Stimulated activated memory B cell treated with anti-CD40 and anti-IgM and Interleukin-4, amounts not matched to agents 10 μg/mL and 1 μg/mL and 100 μg/mL, for 72 hours (primary cell): Measurements from ENCODE around the gene POU2F2.

Source experiments
- ATAC-seq: fragments of 150-1000 bp; cut with Tn5 transposase; 2 replicates; pipeline ENCODE4 v1.10.0; 2021
- H3K27ac Mint-ChIP-seq: one replicate; pipeline ENCODE4 v1.8.0; 2022; ENCODE audit warnings: mild to moderate bottlenecking, mixed read lengths
- H3K27me3 Mint-ChIP-seq: one replicate; pipeline ENCODE4 v1.8.0; 2022; ENCODE audit warnings: mixed read lengths
- H3K36me3 Mint-ChIP-seq: one replicate; pipeline ENCODE4 v1.8.0; 2022; ENCODE audit warnings: mixed read lengths
- H3K4me1 Mint-ChIP-seq: one replicate; pipeline ENCODE4 v1.8.0; 2022; ENCODE audit warnings: mixed read lengths
- H3K4me3 Mint-ChIP-seq: one replicate; pipeline ENCODE4 v1.8.0; 2022; ENCODE audit warnings: mild to moderate bottlenecking, moderate library complexity, mixed read lengths
- H3K9me3 Mint-ChIP-seq: one replicate; pipeline ENCODE4 v1.8.0; 2022; ENCODE audit warnings: mixed read lengths

Gene POU2F2

DNA sequence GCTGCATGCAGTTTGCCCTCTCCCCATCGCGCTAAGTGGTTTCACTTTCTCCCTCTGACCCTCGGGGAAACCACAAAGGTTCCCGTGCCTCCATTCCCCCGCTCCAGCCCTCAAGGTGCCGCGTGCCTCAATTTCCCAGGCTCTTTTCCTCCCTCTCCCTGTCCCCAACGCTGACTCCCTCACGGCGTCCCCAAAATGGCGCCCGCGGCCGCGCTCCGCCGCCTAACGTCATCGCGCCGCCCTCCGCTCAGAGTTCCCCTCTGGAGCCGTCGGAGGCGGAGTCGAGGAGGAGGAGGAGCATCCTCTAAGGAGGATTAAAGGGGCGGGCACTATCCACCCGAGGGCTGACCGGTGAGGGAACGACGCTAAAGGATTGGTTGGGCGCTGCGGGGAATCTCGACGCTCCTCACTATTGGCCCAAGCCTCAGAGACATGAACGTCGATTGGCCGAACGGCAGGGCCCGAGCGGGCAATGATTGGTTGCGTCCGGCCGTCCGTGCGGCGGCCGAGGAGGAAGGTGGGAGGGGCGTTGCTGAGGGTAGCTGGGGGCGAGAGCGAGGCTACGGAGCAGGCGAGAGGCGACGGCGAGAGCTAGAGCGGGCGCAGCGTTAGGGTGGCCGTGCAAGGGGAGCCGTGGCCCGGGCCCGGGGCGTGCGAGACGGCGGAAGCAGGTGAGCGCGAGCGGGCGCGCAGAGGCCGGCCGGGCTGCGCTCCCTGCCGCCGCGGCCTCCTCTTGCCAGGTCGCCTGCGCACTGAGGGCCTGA is 56.4 kb downstream of the POU2F2 start, which contains the start of gene ZNF574:
TSS of gene ZNF574 (plus strand) at position 551 of the 764 bp plus-strand sequence. CDS start 2,441 bp downstream, outside the sequence.
- H3K4me1 Mint-ChIP-seq = peaks cover 32% of the 10 kb centered on the region
- H3K36me3 Mint-ChIP-seq = peaks cover 18% of the 10 kb centered on the region
- peak within 1 kb of the TSS; percentile 99 for H3K27ac Mint-ChIP-seq
- peak within 1 kb of the TSS; percentile 93 for H3K4me3 Mint-ChIP-seq
- no peaks in the 10 kb centered on the region for H3K9me3 Mint-ChIP-seq
- peak; percentile 99 for ATAC-seq
- H3K27me3 Mint-ChIP-seq = peaks cover under 1% of the 10 kb centered on the region

DNA sequence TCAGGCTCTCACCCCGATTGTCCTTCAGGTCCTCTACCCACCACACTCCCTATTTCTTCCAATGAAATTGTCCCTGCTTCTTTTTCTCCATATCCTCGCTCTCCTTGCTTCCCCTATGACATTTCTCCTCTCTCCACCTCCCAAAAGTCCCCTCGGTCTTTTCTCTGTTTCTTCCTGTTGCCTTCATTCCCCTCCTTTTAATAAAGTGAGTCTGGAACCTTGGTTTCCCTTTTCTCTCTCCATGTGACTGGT is 57.0 kb downstream of the POU2F2 start:
- Mint-ChIP-seq H3K4me3 (peak overlapping the region; percentile 93), H3K9me3 (no peaks in the 10 kb centered on the region), H3K36me3 (peaks cover 18% of the 10 kb centered on the region), H3K27me3 (peaks cover 5% of the 10 kb centered on the region), H3K27ac (peak overlapping the region; percentile 99), H3K4me1 (peaks cover 32% of the 10 kb centered on the region)
- no peak for ATAC-seq

- H3K4me3 Mint-ChIP-seq = peak overlapping the region; percentile 93
- ATAC-seq = no peak
- H3K9me3 Mint-ChIP-seq = no peaks in the 10 kb centered on the region
- peak overlapping the region; percentile 99 for H3K27ac Mint-ChIP-seq
- H3K4me1 Mint-ChIP-seq = peaks cover 32% of the 10 kb centered on the region
- H3K36me3 Mint-ChIP-seq = peaks cover 12% of the 10 kb centered on the region
- H3K27me3 Mint-ChIP-seq = peaks cover 9% of the 10 kb centered on the region
Observed at GRCh38 chr19:42074513-42075363, 57.5 kb downstream of the POU2F2 start.

DNA sequence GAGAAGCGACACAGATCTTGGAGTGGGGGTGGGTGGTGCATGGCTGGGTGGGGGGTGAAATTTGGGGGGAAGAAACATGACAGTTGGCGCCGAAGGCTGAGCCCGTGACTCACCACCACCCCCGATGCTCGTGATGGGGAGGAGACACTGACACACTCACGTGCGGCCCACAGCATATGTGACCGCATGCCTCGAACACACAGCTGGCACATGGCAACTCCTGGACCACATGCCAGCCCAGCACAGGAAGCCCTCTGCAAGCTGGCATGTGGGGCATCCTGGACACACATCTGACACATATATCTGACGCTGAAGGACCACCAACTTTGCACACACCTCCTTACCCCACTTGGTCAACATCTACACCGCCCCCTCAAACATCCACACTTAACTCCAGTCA is 61.0 kb downstream of the POU2F2 start:
- peaks cover 9% of the 10 kb centered on the region for H3K27me3 Mint-ChIP-seq
- no peak for ATAC-seq
- H3K4me1 Mint-ChIP-seq = peaks cover 8% of the 10 kb centered on the region
- no peaks in the 10 kb centered on the region for H3K36me3 Mint-ChIP-seq
- H3K9me3 Mint-ChIP-seq = no peaks in the 10 kb centered on the region
- no peak overlapping the region for H3K4me3 Mint-ChIP-seq
- H3K27ac Mint-ChIP-seq = no peak overlapping the region

- H3K27ac Mint-ChIP-seq = no peak within 1 kb of the TSS
- H3K4me1 Mint-ChIP-seq = no peaks in the 10 kb centered on the region
- no peak within 1 kb of the TSS for H3K4me3 Mint-ChIP-seq
- no peaks in the 10 kb centered on the region for H3K36me3 Mint-ChIP-seq
- H3K27me3 Mint-ChIP-seq = peaks cover 9% of the 10 kb centered on the region
- peak; percentile 20 for ATAC-seq
- no peaks in the 10 kb centered on the region for H3K9me3 Mint-ChIP-seq
Observed at GRCh38 chr19:42069619-42070351, 62.5 kb downstream of the POU2F2 start, which contains the start of gene GRIK5. TSS of gene GRIK5 (minus strand) at chr19:42070206. CDS start at chr19:42065770, 4,436 bp downstream.

DNA sequence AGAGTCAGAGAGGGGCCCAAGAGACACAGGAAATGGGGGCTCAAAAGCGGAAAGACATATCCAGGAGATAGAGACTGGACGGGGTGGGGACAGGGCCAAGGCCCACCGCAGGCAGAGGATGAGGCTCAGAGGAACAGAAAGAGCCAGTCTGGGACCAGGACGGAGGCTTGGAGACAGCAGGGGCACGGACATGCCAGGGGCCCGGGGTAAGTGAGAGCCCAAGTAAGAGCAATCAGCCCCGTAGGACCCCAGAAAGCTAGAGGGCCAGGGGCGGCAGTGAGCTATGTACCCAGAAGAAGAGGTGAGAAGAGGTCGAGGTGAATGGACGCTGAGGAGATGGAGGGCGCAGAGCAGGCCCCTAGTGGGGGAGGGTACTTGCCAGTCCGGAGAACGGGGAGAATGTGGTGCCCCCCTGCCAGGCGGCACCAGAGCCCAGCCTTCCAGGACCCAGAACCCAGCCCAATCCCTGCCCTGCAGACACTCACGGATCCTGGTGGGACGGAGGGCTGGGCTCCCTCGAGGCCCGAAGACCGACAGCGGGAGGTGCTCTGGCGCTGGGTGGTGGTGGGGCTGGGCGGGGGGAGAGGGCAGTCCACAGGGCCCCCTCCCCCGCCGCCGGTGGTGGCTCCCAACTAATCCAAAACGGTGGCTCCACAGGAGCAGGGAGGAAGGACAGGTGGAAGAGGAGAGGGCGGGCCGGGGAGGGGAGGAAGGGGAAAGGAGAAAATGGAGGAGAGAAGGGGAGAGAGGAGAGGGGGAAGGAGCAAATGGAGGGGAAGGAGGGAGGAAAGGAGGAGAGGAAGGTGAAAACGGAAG is 63.3 kb downstream of the POU2F2 start:
- H3K9me3 Mint-ChIP-seq = no peaks in the 10 kb centered on the region
- H3K36me3 Mint-ChIP-seq = no peaks in the 10 kb centered on the region
- peaks cover 9% of the 10 kb centered on the region for H3K27me3 Mint-ChIP-seq
- ATAC-seq = no peak
- no peak overlapping the region for H3K27ac Mint-ChIP-seq
- no peak overlapping the region for H3K4me3 Mint-ChIP-seq
- H3K4me1 Mint-ChIP-seq = no peaks in the 10 kb centered on the region

DNA sequence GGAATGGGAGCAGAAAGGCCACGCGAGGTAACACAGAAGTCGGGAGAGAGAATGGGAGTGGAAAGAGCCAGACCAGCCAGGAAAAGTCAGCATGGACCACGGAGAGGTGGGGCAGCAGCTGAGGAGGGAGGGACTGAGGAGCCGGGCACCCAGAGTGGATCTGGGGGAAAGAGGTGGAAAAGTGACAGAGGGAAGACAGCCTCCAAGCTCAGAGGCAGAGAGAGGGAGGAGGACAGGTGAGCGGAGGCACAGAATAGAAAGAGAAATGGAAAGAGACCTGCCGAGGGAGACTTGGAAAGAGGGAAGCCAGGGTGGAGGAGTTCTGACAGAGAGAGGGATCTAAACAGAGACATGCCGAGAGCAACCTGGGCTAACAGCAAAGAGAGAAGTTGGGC is 63.9 kb downstream of the POU2F2 start:
- H3K27ac Mint-ChIP-seq = no peak overlapping the region
- H3K4me1 Mint-ChIP-seq = no peaks in the 10 kb centered on the region
- H3K36me3 Mint-ChIP-seq = no peaks in the 10 kb centered on the region
- no peak for ATAC-seq
- H3K4me3 Mint-ChIP-seq = no peak overlapping the region
- H3K9me3 Mint-ChIP-seq = no peaks in the 10 kb centered on the region
- peaks cover 9% of the 10 kb centered on the region for H3K27me3 Mint-ChIP-seq

GRCh38 chr19:42067315-42067888 is 64.8 kb downstream of the POU2F2 start:
- ATAC-seq = peak; percentile 35
- no peaks in the 10 kb centered on the region for H3K9me3 Mint-ChIP-seq
- H3K27ac Mint-ChIP-seq = no peak overlapping the region
- no peaks in the 10 kb centered on the region for H3K4me1 Mint-ChIP-seq
- H3K36me3 Mint-ChIP-seq = no peaks in the 10 kb centered on the region
- peaks cover 9% of the 10 kb centered on the region for H3K27me3 Mint-ChIP-seq
- H3K4me3 Mint-ChIP-seq = no peak overlapping the region

- Mint-ChIP-seq H3K9me3 (no peaks in the 10 kb centered on the region), H3K27me3 (peaks cover 19% of the 10 kb centered on the region), H3K4me1 (no peaks in the 10 kb centered on the region), H3K36me3 (no peaks in the 10 kb centered on the region), H3K4me3 (no peak overlapping the region), H3K27ac (no peak overlapping the region)
- ATAC-seq = no peak
Observed at GRCh38 chr19:42066075-42066754, 66.0 kb downstream of the POU2F2 start.

DNA sequence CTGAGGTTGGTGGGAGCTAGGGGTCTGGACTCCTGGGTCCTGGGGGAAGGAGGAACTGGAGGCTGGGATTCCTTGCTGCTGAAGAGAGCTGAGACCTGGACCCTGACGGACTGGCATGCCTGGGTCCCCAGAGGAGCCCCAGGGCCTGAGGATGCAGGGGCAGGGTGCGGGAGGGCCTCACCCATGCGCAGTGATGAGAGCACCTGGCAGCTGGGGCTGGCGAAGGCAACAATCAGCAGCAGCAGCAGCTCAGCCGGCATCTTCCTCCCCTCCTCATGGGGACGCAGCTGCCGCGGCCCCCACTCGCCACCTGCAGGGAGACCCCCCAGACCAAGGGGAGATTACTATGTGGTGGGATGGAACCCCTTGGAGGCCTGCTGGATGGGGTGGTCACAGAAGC is 66.7 kb downstream of the POU2F2 start:
- Mint-ChIP-seq H3K9me3 (no peaks in the 10 kb centered on the region), H3K36me3 (no peaks in the 10 kb centered on the region), H3K4me3 (no peak overlapping the region), H3K27ac (no peak overlapping the region), H3K4me1 (no peaks in the 10 kb centered on the region), H3K27me3 (peaks cover 16% of the 10 kb centered on the region)
- no peak for ATAC-seq

DNA sequence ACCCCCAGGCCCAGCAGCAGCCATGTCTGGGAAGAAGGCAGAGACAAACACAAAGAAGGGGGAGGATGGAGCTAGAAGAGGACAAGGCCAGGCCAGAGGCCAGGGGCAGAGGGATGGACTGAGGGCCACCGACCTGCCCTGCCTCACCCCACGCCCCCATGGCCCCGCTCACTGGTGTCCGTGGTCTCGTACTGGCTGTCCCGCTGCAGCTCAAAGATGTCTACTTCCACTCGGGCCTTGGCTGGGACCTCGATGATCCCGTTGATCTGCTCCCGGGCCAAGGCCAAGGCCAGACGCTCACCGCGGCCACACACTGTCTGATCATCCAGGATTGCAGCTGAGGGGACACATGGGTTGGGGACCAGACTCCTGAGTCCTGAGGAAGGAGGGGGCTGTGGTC is 67.2 kb downstream of the POU2F2 start:
- no peak overlapping the region for H3K4me3 Mint-ChIP-seq
- ATAC-seq = no peak
- H3K27ac Mint-ChIP-seq = no peak overlapping the region
- H3K4me1 Mint-ChIP-seq = no peaks in the 10 kb centered on the region
- H3K36me3 Mint-ChIP-seq = no peaks in the 10 kb centered on the region
- H3K9me3 Mint-ChIP-seq = no peaks in the 10 kb centered on the region
- H3K27me3 Mint-ChIP-seq = peaks cover 11% of the 10 kb centered on the region

DNA sequence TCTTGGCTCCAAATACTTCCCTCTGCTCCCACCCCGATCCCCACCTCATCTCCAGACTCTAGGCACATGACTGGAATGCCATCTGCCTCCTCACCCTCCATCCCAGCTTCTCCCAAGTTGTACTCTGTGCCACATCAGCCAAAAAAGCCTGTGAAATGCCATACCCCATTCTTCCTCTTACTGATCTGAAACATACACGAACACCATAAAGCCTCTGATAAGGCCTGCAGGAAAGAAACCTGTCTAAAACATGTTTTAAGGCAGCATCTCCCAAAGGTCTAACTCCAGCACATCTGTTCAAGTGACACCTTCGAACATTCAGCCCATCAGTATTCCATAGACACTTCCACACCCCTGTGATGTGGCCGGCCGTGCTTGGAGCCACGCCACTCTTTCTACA is 67.8 kb downstream of the POU2F2 start:
- H3K36me3 Mint-ChIP-seq = no peaks in the 10 kb centered on the region
- ATAC-seq = no peak

GRCh38 chr19:42062381-42062780 is 69.9 kb downstream of the POU2F2 start:
- no peaks in the 10 kb centered on the region for H3K9me3 Mint-ChIP-seq
- peaks cover 10% of the 10 kb centered on the region for H3K27me3 Mint-ChIP-seq
- no peak overlapping the region for H3K4me3 Mint-ChIP-seq
- no peaks in the 10 kb centered on the region for H3K36me3 Mint-ChIP-seq
- H3K4me1 Mint-ChIP-seq = no peaks in the 10 kb centered on the region
- H3K27ac Mint-ChIP-seq = no peak overlapping the region
- ATAC-seq = no peak

More for the DNA sequence above, 67.8 kb downstream of the POU2F2 start:
- Mint-ChIP-seq H3K27ac (no peak overlapping the region), H3K27me3 (peaks cover 10% of the 10 kb centered on the region), H3K9me3 (no peaks in the 10 kb centered on the region), H3K4me1 (no peaks in the 10 kb centered on the region), H3K4me3 (no peak overlapping the region)

DNA sequence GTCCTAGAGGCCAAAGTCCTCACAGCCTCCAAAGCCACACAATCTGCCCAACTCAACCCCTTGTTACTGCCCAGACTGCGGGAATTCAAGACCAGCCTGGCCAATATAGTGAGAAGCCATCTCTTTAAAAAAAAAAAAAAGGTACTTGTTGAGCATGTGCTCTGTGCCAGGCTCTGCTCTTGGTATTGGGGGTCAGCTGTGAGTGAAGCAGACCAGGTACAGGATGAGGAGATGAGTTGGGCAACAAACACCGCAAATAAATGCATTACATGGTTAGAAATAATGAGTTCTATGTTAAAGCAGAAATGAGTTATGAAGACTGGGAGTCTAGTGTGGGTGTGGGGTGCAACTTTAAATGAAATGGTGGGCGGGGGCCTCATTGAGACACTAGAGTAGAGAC is 72.1 kb downstream of the POU2F2 start:
- peaks cover 10% of the 10 kb centered on the region for H3K27me3 Mint-ChIP-seq
- H3K4me3 Mint-ChIP-seq = no peak overlapping the region
- no peak overlapping the region for H3K27ac Mint-ChIP-seq
- ATAC-seq = no peak
- no peaks in the 10 kb centered on the region for H3K9me3 Mint-ChIP-seq
- no peaks in the 10 kb centered on the region for H3K4me1 Mint-ChIP-seq
- H3K36me3 Mint-ChIP-seq = no peaks in the 10 kb centered on the region
